ENCODE data around the gene C1QTNF1.

The C1QTNF1 gene

DNA sequence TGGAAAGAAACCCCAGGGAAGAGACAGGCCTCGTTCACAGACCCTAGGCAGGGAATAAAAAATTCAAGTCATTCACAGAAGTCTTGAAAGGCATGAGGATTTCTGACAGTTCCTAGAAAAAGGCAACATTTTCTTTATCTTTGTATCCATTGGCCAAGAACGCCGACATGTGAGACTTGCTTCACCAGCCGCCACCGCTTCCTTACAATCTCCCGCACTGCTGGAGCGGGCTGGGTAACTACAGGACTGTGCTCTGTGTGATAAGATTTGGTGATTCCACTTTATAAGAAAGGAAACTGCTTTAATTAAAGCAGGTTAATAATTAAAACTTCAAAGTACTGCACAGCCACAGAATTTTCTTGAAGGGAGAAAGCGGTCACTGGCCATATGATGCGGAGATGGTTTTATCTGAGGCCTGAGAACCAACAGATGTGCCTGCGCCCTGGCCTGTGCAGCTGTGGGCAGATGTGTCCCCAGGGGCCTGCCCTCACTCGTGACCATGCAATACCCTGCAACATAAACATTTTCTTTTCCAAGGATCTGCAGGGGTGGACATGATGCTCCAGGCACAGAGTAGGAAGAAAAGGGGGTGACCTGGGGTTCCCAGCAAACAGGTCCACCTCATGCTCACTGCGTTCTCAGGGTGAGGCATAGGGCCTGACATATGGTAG, 31.3 kb upstream of the C1QTNF1 start:
- DNase-seq (ENCODE audit: low read depth, low spot score), result no peak

DNA sequence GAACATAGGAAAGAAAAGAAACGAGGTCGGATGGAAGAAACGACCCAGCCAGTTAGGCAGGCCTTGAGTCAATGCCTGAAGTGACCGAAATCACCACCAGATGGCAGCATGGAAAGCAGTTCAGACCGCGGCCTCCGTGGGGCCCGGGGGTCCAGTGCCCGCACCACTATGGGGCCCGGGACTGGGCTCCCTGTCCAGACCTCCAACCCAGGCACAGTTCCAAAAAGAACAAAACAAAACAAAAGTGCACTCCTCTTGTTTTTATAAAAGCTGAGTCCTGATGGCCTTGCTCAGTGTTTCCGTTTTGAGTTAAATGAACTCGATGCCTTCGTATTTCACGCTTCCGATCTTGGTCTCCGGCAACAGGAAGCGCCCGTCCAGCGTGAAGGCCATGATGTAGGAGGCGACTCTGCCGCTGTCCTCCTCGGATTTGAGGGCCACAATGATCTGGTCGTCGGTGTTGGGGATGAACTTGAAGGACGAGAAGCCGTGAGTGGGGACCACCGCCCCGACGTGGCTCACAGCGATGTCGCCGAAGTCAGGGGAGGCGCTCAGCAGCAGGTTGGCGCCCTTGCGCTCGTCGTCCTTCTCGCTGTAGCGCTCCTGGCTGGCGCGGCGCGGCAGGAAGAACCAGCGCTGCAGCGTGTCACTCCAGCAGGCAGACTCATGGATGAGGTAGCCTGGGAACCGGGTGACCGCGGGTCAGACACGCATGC, 30.6 kb upstream of the C1QTNF1 start:
- DNase-seq (ENCODE audit: low read depth, low spot score), result peak; percentile 16

DNA sequence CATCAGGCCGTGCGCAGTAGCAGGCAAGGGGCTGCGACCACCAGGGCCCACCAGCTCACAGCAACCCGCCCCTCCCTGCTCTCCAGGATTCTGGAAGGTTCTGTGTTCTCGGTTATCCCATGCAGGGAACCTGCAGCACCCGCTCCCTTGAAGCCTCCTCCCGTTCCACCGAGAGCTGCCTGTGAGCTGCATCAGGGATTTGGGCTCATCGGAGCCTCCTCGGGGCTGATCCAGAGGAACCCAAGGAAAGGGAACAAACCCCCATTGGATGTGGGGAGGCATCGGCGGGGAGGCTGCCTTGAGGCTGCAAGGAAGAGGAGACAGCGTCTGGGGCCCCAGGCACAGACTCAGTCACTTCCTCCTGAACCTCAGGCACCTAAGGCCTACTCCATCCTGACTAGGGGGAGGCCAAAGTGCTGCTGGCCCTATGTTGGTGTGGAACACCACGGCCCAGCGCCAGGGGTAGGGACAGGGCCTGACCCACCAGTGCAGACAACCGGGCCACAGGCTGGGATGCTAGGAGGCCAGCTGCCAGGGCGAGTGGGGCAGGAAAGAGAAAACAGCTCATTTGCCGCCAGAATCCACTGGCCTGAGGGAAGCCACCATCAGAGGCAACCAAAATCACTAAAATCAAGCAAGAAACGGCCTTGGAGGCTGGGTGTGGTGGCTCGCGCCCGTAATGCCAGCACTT, 29.8 kb upstream of the C1QTNF1 start:
- no peak for DNase-seq (ENCODE audit: low read depth, low spot score)

DNA sequence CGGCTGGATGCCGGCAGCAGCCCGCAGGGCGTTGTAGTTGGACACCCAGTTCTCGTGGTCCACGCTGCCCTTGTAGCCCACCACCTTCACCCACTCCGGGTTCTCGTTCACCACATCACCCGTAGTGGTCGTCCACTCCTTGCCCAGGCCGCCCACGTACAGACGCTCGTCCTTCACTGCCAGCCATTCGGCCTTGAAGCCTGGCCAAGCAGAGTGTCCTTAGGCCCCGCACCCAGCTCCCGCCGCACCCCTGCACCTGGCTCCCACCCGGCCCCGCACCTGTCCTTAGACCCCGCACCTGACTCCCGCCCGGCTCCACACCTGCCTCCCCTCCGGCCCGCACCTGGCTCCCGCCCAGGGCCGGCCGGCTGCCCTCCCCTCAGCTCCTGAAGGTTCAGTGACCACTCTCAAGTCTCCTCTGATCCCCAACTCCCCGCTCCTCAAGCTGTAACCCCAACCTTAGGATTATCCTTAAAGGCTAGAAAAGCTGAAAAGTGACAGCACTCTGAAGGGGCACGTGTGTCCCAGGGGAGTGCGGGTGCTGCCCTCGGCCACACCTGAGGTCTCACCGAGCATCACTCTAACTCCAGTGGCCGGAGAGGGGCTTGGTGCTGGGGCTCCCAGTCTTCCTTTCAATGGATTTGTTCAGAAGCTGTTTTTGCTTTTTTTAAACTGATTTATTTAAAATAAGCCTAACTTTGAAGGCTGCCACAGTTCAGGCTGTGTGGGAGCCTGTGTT, 28.8 kb upstream of the C1QTNF1 start:
- no peak for DNase-seq (ENCODE audit: low read depth, low spot score)

DNA sequence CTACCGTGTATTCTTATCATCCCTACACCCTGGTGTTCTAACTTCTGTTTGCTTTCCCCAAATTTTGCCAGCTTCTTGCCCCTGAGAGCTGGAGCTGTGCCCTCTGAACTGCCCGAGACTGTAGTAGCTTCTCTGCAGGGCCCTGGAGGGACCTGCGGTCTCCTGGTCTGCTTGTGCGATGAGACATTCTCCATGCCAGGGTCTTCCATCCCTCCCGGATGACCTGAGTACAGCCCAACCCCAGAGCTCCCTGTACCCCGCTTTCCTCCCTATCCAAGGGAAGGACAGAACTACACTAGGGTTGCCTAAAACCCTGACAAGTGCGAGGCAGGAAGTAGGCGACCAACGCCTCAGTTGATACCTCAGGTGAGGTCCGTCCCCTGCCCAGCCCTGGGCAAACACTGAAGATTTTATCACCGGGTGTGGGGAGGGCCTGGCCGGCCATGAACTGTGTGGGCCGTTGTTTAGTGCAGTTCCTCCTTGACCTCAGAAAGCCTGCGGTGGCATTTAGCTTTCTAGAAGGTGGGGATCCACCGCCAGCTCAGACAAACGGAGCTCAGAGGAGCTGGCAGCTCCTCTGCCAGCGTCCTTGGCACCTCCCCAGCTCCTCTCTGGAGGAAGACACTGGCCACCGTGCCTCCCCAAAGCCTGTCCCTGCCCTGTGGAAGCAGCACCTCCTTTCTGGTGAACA, 28.1 kb upstream of the C1QTNF1 start:
- no peak for DNase-seq (ENCODE audit: low read depth, low spot score)

DNA sequence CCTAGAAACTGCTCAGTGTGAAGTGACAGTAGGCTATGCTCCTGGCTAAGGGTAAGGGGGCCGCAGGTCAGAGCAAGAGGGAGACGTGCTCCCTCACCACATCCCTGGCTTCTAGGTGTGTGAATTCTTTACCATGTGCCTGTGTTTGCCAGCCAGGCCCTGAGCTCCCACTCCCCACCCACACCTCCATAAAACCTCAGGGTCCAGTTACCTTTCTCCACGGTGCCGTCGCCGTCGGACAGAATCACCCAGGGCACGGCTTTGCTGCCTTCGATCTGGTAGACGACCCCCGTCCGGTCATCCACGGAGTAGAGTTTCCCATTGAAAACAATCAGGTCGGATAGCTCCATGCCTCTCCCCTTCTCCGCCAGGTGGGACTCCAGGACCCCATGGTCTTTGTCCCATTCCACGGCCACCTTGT, 27.2 kb upstream of the C1QTNF1 start:
- no peak for DNase-seq (ENCODE audit: low read depth, low spot score)

DNA sequence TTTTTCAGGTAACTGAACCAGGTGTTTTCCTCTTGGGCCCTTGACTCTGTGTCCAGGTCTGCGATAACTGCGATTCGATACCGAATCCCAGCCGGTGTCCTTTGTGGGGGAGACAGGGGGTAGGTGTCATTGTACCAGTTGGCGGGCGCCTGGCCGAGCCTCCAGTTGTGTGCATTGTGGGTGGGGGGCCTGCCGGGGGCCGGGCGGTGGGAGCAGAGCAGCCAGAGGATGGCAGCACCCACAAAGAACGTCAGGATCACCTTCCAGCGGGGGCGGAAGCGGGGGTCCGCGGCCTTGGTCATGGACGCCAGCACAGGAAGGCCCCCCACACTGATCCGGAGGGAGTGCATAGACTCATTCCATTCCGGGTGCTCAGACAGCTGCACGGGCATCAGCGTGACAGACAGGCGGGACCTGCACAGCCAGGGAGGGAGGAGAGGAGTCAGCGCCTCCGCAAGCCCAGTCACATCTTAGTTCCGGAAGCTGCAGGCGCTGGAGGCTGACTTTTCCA, 26.7 kb upstream of the C1QTNF1 start:
- DNase-seq (ENCODE audit: low read depth, low spot score), result no peak

DNA sequence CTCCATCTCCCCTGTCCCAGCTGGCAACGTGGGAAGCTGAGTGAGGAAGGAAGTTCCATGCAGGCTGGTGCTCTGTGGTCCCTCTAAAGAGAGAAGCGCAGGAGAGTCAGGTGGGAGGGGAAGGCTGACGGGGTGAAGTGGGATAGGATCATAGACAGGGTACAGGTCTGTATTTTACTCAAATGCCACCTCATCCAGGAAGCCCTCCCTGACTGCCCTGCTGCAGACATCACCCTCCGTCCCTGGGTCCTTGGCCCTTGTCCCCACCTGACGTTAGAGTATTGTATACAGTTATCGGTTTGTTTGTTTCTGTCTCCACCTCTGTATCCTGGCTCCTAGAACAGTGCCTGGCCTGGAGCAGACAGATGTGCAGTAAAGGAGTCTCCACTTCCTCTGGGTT, 26.1 kb upstream of the C1QTNF1 start:
- DNase-seq (ENCODE audit: low read depth, low spot score), result no peak

DNA sequence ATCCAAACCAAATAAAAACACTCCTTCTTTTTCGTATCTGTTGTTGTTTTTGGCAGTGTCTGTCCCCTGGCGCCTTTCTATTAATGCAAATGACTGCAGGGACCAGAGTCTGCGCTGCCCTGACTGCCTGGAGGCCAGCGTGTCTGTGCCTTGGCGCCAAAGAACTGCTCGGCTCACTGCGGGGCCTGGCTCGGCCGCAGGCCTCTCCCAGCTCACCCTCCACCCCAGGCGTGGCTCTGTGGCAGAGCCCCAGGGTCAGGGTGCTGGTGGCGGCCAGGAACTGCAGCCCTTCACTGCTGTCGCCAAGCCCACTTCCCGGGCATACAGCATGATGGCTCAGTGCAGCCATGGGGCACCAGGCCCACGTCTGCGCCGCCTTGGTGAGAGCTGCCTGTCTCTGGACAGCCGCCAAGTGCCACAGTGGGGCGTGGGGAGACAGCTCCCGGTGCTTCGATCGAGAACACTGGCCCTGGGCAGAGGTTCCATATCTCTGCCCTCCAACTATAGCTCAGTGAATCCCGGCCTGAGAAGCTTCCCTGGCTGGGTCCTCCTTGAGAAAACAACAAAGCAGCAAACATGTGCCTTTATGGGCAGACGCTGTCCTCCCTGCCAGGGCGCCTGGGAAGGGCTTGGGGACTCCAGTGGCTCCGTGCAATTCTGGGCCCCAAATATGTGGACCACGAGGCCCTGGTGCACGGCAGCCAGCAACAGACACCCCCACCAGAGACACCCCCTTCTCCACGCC, 25.5 kb upstream of the C1QTNF1 start:
- no peak for DNase-seq (ENCODE audit: low read depth, low spot score)

DNA sequence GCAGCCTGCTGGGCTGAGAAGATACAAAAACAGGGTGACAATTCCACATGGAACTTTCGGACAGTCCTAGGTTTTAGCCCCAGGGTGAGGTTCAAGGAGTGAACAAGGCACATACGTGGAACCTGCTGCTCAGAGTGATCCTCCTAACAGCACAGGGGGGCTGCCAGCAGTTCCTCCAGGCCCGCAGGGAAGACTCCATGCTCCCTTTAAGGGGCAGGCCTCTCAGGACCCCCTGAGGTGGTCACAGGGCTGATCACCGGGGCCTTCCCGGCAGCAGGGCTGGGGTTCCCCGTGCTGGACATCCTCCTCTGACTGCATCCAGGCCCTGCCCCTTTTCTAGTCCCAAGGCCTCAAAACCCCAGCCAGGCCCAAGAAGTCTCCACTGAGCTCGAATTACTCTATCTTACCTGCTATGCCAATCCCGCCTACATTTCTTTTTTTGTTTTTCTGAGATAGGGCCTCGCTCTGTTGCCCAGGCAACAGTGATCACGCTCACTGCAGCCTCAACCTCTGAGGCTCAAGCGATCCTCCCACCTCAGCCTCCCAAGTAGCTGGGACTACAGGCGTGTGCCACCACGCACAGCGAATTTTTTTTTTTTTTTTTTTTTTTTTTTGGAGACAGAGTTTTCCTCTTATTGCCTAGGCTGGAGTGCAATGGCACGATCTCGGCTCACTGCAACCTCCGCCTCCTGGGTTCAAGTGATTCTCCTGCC, 24.8 kb upstream of the C1QTNF1 start:
- DNase-seq (ENCODE audit: low read depth, low spot score), result no peak

DNA sequence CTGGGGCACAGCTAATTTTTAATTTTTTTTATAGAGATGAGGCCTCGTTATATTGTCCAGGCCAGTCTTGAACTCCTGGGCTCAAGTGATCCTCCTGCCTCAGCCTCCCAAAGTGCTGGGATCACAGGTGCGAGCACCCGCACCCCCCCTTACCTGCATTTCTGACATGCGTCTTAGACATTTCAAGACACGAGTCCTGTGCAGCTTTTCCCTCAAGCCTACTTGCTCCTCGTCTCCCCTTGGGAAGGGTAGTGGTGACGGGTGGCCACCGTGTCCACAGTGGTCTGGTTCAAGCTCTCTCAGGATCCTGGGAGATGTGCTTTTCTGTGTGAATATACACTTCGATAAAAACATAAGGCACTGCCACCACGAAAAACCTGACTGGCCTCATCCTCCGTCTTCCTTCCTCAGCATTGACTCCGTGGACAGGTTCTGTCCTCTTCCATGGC, 24.0 kb upstream of the C1QTNF1 start:
- DNase-seq (ENCODE audit: low read depth, low spot score), result no peak

DNA sequence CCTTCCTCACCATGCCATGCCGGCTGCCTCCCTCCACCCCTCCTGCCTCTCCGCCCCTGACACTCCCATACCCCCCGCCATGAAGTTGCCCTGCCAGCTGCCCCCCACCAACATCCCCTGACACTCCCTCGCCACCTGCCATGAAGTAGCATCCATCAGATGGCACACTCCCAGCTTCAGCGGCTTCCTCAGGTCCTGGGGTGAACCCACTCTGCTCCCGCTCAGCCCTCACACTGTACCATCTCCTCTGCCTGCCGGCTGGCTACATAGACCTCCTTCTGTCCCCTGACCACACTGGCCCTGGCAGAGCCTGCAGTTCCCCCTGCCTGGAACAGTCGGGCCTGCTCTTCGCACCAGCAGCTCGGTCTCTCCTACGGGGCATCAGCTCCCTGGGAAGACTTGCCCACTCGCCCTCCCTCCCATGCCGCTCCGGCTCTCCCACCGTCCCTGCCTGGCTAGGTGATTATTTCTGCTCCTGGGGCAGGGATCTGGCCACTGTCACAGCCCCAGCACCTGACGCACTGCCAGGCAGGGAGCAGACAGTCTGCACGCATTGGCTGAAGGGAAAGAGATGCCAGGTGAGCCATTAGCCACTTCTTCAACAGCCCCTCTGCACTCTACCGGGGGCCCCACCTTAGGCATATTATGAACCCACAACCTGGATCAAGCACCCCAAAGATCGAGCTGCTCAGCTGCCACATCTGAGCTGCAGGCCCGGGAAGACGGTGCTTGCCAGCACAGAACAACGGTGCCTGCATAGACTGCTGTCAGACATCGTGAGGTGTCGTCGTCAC, 23.4 kb upstream of the C1QTNF1 start:
- DNase-seq (ENCODE audit: low read depth, low spot score), result no peak

DNA sequence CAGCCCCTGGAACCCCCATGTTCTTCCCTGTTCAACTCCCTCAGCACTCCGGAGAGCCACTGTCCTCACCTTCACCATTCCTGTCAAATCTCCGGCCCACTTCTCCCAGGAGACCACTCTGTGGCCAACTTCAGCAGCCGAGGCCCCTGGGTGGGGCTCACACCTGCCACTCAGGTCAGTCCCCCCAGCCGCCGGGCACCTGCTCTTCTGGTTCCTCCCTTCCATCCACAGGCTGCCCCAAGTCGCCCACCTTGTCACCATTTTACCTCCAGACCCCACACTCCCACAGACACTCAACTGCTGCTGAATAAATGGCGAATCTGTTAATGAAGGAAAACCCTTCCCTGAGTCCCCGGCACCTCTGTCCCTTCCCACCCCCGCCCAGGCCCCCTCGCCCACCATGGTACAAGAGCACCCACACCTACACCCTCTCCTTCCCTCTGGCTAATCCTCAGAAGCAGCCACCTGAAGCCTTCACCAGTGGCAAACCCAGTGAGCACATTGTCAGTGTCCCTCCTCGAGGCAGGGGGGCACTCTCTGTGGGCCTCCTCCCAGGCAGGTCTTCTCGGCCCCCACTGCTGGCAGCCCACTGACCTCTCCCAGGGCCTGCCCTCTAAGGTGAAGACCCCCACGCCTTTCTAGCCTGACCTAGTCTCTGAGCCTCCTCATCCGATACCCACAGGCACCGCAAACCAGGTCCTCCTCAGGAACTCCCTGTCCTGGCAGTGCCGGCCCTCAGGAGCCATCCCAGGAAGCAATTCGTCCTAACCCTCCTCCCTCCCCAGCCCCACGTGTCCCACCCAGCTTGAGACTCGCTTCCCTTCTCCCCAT, 22.6 kb upstream of the C1QTNF1 start:
- no peak for DNase-seq (ENCODE audit: low read depth, low spot score)

DNA sequence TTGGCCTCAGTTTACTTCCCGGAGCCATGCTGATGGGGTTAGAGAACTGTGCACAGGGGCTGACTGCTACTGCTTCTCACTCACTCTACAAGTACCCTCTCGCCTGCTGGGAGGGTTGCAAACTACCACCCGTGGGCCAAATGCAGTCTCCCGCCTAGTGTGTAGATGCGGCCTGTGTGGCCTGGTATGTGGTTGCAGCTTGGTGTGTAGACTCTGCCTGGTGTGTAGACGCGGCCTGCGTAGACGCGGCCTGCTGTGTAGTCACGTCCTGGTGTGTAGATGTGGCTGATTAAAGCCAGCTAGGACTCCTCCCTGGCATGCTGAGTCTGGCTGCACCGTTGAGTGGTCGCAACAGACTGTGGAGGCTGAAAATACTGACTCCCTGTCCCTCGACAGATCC, 21.7 kb upstream of the C1QTNF1 start:
- DNase-seq (ENCODE audit: low read depth, low spot score), result no peak

DNA sequence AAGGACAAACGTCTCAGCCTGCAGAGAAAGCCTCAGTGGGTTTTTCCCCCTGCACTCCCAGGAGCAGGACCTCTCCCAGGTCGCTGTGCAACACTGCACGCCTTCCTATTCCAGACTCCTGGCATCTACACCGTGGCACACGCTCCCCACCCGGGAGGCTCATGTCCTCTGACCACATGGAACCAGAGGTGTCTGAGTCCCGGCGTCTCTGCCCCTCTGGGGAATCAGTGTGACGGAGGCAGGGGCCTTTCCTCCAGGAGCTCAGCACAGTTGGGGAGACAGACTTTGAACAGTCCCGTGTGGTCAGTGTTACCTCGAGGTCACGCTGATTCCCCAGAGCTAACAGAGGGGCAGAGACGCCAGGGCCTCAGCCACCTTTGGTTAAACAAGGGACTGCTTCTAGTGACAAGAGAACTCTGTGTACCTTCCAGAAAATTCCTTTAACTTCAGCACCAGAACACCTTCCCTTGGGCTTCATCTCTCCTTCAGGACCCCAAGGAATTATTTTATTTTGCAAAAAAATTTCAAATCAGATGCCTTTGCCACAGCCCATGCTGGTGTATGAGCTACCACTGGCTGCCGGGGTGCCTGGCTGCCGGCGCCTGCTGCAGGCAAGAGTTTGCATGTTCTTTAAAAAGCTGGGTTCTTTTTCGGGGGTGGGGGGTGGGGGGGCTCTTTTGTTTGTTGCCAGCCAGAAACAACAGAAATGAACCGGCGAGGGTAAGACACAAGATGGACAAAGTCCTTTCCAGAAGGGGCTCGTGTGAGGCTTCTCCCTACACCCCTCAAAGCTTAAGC, 21.0 kb upstream of the C1QTNF1 start:
- no peak for DNase-seq (ENCODE audit: low read depth, low spot score)

DNA sequence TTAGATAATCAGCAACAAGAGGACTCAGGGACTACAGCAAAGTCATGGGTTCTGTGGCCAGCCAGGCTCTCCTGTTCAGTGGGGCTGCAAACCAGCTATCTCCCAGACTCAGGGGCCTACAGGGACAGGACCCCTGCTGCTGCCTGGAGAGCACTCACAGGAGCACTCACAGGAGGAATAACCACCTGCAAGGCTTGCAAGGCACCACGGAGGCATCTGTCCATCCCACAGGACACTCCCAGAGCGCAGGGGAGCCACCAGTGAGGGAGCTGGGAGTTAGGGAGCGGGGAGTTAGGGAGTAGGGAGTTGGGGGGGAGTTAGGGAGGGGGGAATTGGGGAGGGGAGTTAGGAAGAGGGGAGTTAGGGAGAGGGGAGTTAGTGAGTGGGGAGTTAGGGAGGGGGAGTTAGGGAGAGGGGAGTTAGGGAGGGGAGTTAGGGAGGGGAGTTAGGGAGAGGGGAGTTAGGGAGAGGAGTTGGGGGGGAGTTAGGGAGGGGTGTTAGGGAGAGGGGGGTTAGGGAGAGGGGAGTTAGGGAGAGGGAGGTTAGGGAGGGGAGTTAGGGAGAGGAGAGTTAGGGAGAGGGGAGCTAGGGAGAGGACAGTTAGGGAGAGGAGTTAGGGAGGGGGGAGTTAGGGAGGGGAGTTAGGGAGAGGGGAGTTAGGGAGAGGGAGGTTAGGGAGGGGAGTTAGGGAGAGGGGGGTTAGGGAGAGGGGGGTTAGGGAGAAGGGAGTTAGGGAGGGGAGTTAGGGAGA, 20.1 kb upstream of the C1QTNF1 start:
- DNase-seq (ENCODE audit: low read depth, low spot score), result no peak
